8988T (cell line): Measurements from ENCODE around the gene VAV2.
A peak's percentile ranks its signal among the peaks of the same experiment; 100 is the strongest.
"Not testable (repeated sequence)": the region's sequence is repeated elsewhere in the genome, so short reads cannot be mapped to it uniquely, and the experiment has no call there.

Experiments used
- DNase-seq: peaks from one replicate; pipeline ENCODE4 v3.0.0; 2011

The VAV2 gene

DNA sequence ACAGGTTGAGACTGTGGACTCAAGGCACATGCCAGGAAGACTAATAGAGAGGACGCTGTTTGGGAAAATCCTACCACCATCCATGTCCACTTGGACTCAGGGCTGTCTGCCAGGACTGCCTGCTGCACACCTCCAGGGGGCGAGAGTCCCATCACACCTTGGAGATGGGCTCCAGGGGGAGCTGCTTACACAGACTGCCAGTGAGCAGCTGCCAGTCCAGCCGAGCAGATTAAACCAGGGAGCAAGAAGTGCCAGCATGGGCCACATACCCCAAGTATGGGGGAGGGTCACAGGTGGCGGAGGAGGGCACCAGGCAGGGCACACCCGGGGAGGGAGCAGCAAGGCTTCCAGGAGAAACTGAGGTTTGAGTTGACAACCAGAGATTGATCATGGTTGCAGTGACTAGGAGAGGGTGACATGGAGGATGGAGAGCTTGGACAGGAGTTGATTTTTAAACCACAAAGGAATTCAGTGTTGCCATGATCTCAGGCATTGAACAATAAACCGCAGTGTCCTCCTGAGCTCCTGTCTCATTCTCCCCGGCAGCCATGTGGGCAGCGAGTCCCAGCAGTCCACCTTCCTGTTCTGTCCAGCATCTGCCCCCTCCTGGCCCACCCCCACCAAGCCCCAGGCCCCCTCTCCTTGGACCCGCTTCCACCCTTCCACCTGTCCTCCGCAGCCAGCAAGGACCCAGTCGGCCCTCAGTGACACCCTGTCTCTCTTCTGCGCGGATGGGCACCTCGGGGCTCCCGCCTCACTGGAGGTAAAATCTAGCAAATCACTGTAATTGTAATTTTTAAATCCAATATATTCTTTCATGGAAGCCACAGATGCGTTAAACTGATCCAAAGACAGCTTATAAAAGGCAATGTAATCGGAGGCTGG is 3.1 kb upstream of the VAV2 start:
- DNase-seq = peak; percentile 63

GRCh38 chr9:133994353-133995011 is 2.4 kb upstream of the VAV2 start:
- peak; percentile 86 for DNase-seq

- DNase-seq = no peak
Measured at GRCh38 chr9:133993635-133994253, 1.6 kb upstream of the VAV2 start.

- DNase-seq = peak; percentile 64
Measured at GRCh38 chr9:133992780-133993634, 883 bp upstream of the VAV2 start.

DNA sequence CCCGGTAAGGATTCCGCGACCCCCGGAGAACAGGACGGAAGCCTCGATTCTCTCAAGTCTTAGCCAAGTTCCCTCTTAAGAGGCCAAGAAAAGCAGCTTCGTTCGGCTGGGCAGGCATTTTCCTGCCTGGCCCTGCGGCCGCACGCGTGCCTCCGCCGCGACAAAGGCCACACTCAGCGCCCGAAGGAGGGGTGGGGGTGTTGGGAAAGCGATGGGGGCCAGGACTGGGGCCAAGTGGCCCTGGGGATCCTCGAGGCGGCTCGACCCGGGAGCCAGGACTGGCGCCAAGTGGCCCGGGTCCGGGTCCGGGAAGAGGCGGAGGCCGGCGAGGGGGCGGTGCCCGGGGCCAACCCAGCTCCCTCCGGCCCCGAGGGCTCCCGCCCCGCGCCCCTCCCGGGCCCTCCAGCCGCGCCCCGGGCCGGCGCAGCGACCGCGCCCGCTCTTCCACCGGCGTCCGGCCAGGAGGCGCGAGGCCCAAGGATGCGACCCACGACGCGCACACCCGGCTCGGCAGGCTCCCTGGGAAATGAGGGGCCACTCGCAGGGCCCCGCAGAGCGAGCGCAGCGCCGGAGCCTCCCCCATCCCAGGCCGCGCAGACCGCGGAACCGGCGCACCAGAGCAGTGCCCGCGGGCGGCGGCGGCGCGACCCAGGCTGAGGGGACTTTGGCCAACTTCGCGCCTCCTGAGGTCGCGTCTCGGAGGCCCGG is 756 bp downstream of the VAV2 start:
- no peak for DNase-seq

DNA sequence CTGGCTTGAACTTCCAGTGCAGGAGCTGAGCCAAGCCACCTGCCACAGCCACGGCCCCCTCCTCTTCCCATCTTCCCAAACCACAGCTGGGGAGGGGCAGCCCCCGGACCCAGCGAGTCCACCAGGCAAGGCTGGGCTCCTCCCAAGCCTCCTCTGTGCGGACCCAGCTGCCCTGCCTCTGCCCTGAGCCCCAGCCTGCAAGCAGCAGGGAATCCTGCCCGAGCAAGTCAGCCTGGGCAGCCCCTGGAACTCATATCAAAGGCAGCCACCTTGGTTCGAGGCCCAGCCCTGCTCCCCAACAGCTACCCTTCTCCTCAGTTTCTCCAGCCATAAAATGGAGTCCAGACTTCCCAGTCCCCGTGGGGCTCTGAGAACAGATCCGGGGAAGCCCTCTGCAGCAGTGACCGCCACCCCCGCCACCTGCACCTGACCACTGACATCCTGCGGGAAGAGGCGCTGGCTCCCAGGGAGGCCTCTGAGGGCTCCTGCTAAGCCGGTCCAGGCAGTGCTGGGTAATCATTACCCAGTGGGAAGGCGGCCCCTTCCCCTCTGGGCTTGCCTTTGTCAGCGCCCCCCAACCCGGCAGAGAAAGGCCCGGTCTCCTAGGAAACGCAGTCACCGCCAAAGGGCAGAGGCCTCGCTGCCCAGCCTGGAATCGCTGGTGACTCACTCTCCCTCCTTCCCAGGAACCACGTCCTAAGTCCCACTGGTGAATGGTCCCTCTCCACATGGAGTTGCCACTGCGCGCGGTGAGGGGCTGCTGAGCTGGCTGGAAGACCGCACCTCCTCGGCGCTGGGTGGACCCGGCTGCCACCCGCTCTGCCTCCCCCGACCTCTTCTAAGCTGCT is 1.5 kb downstream of the VAV2 start:
- no peak for DNase-seq

DNA sequence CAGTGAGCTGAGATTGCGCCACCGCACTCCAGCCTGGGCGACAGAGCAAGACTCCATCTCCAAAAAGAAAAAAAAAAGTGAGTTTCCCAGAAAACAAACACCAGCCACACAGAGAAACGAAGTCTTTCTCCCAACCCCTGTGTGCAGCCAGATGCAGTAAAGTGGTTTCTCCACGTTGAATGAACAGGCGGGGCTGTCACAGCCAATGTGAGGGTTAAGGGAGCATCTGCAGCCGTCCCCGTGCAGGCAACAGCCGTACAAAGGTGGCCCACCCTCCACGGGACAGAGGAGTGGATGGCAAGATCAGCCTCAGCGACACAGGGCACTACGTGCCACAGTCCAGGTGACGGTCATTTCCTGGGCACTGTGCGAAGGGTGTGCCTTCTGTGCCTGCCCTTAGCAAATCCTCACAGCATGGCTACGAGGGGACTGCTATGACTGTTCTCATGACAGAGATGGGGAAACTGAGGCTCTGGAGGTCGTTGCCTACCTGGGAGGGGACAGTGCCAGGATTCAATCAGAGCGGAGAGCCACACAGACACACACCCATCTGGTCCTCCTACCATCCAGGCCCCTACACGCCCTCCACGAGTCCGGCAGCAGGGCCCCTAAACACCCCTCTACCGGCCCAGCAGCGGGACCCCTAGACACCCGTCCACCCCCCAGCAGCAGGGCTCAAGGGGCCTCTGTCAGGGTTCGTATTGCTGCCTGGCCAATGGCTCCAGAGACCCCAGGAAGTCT is 2.3 kb downstream of the VAV2 start:
- DNase-seq = no peak

GRCh38 chr9:133988771-133989170 is 3.4 kb downstream of the VAV2 start:
- not testable (repeated sequence) for DNase-seq

DNA sequence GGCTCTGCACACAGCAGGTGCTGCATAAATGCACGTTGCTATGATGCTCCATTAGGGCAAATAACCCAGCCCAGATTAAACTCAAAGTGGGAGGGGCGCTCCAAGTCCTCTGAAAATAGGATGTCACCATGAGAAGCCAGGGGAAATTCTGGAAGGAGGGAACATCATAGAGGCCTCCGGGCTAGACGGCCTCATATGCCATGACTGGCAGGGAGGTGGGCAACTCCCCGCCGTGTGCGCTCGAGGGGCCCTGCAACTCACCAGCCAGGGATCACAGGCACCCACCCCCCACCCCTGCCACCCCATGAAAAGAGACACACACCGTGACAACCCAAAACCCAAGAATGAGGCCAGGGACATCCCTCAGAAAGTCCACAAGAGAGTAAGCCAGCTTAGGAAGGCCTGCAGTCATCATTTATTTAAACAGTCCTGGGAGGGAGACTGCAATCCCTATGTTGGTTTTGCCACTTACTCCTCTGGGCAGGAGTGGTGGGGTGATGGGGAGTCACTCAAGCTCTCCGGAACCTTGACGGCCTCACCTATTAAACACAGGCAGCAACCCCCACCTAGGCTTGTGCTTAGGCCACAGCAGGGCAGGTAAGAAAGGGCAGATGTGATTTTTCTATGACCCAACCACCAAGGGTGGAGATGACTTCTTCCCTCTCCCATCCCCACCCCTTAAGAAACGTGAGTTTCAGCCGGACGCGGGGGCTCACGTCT is 4.0 kb downstream of the VAV2 start:
- no peak for DNase-seq

DNA sequence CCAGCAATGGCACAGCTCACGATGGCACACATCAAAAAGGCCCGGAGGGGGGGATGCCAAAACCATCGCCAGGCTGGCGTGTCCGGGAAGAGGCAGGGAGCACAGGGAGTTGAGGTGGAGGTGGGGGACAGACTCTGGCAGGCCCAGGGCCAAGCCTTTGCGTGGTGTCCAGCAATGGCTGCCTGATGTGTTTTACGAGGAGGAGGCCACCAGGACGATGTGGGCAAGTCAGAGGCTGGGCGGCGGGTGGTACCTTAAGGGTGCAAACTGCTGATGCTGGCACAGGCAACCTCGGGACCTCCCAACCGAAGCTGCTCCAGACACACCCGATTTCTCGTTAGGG is 4.7 kb downstream of the VAV2 start:
- DNase-seq = no peak

- no peak for DNase-seq
Measured at GRCh38 chr9:133986774-133987445, 5.2 kb downstream of the VAV2 start.

- no peak for DNase-seq
Measured at GRCh38 chr9:133986061-133986460, 6.1 kb downstream of the VAV2 start.

- no peak for DNase-seq
Measured at GRCh38 chr9:133982971-133983720, 9.0 kb downstream of the VAV2 start.

GRCh38 chr9:133981958-133982681 is 10.0 kb downstream of the VAV2 start:
- no peak for DNase-seq

GRCh38 chr9:133981589-133981957 is 10.6 kb downstream of the VAV2 start:
- DNase-seq = no peak

- DNase-seq = no peak
Measured at GRCh38 chr9:133980864-133981588, 11.1 kb downstream of the VAV2 start.
